SK-N-SH (cell line): ENCODE measurements around the gene WNT2. TPM values are rescaled to one million over a fixed set of nuclear protein-coding genes. Genes with fewer than 3 reads are reported as not detected.

Experiments used
- CTCF ChIA-PET: fragments of 300-600, 350-600 bp; formaldehyde crosslinking; extraction: SDS; loops from one replicate; lab custom pipeline; 2021; lab: Yijun Ruan, JAX
- POLR2A ChIA-PET: fragments of 350-600 bp; sonication (Branson Sonifier 250); formaldehyde crosslinking; extraction: SDS; loops from one replicate; lab custom pipeline; 2020; ENCODE audit warnings: antibody characterized with exemption, inconsistent platforms; lab: Yijun Ruan, JAX
- DNase-seq: peaks from one replicate; pipeline ENCODE4 v3.0.0; 2012
- H2AFZ ChIP-seq: fragments of 200-600 bp; sonication (generic); 2 replicates; pipeline ENCODE4 v1.8.1; 2016; ENCODE audit warnings: antibody characterized with exemption, mild to moderate bottlenecking, low read depth
- H3F3A ChIP-seq: fragments of 200-600 bp; sonication (generic); replicated peaks from 2 replicates; pipeline ENCODE3; 2016; ENCODE audit warnings: antibody characterized with exemption, mild to moderate bottlenecking; ENCODE audit not compliant: insufficient read depth
- H3K27ac ChIP-seq, 2 experiments: fragments of 200-500 bp in 1 of 2; fragments of 200-600 bp in 1 of 2; sonication (Bioruptor generic) in 1 of 2; sonication (generic), shearing (Covaris generic) in 1 of 2; 2 replicates each; pipeline versions ENCODE4 v1.5.1 to v1.6.1; 2014 to 2016; ENCODE audit warnings: low read depth in 2 of 2, inconsistent platforms in 1 of 2, low read length in 1 of 2, mild to moderate bottlenecking in 1 of 2, mixed read lengths in 1 of 2
- H3K27me3 ChIP-seq: fragments of 200-600 bp; sonication (generic), shearing (Covaris generic); 2 replicates; pipeline ENCODE4 v1.6.1; 2016; ENCODE audit warnings: mixed run types; ENCODE audit not compliant: insufficient read depth
- H3K36me3 ChIP-seq, 2 experiments: fragments of 200-500 bp in 1 of 2; fragments of 200-600 bp in 1 of 2; sonication (Bioruptor generic) in 1 of 2; sonication (generic) in 1 of 2; replicated peaks in 1 of 2; 2 replicates each; pipeline versions ENCODE3 to v1.5.1; 2014 to 2016; ENCODE audit warnings: low read length in 1 of 2, mild to moderate bottlenecking in 1 of 2; ENCODE audit not compliant: insufficient read depth in 2 of 2, control insufficient read depth in 1 of 2
- H3K4me1 ChIP-seq, 2 experiments: fragments of 200-500 bp in 1 of 2; fragments of 200-600 bp in 1 of 2; sonication (Bioruptor generic) in 1 of 2; sonication (generic), shearing (Covaris generic) in 1 of 2; 2 replicates each; pipeline versions ENCODE4 v1.5.1 to v1.6.1; 2014 to 2016; ENCODE audit warnings: low read depth in 1 of 2, low read length in 1 of 2, mixed run types in 1 of 2; ENCODE audit not compliant: insufficient read depth in 2 of 2, control insufficient read depth in 1 of 2
- H3K4me2 ChIP-seq: fragments of 200-600 bp; sonication (generic), shearing (Covaris generic); 2 replicates; pipeline ENCODE4 v1.6.1; 2017; ENCODE audit warnings: mixed run types
- H3K4me3 ChIP-seq, 2 experiments: fragments of 200-500 bp in 1 of 2; fragments of 200-600 bp in 1 of 2; sonication (Bioruptor generic) in 1 of 2; sonication (generic), shearing (Covaris generic) in 1 of 2; 2 replicates each; pipeline versions ENCODE4 v1.5.1 to v1.8.1; 2014 to 2016; ENCODE audit warnings: low read depth in 2 of 2, inconsistent platforms in 1 of 2, low read length in 1 of 2, mild to moderate bottlenecking in 1 of 2, mixed read lengths in 1 of 2, moderate library complexity in 1 of 2
- H3K79me2 ChIP-seq: fragments of 200-600 bp; sonication (generic); 2 replicates; pipeline ENCODE4 v1.8.1; 2017; ENCODE audit warnings: mild to moderate bottlenecking; ENCODE audit not compliant: insufficient read depth
- H3K9ac ChIP-seq: fragments of 200-600 bp; sonication (generic); 2 replicates; pipeline ENCODE4 v1.6.1; 2017; ENCODE audit warnings: mixed run types
- H3K9me2 ChIP-seq: fragments of 200-600 bp; sonication (generic); 2 replicates; pipeline ENCODE4 v1.6.1; 2017; ENCODE audit warnings: mixed run types
- H3K9me3 ChIP-seq: fragments of 200-600 bp; sonication (generic); 2 replicates; pipeline ENCODE4 v1.6.1; 2017; ENCODE audit warnings: mixed run types, mild to moderate bottlenecking, moderate library complexity
- H4K20me1 ChIP-seq: fragments of 200-600 bp; sonication (generic); 2 replicates; pipeline ENCODE4 v1.6.1; 2017; ENCODE audit warnings: mild to moderate bottlenecking, mixed run types; ENCODE audit not compliant: insufficient read depth
- ELF1 ChIP-seq: IDR thresholded peaks from 2 replicates; pipeline ENCODE4 v1.4.0; 2012
- FOXJ3 ChIP-seq: sonication (generic); formaldehyde crosslinking; IDR thresholded peaks from 2 replicates; pipeline ENCODE4 v1.5.1; 2020; ENCODE audit warnings: mild to moderate bottlenecking, missing genetic modification reagents
- MEF2A ChIP-seq: IDR thresholded peaks from 2 replicates; pipeline ENCODE4 v1.4.0; 2012; ENCODE audit warnings: low read depth, borderline replicate concordance
- NFIC ChIP-seq: IDR thresholded peaks from 2 replicates; pipeline ENCODE4 v1.4.0; 2012; ENCODE audit warnings: borderline replicate concordance
- NRF1 ChIP-seq: IDR thresholded peaks from 2 replicates; pipeline ENCODE4 v1.6.1; 2012; ENCODE audit warnings: low read depth, mild to moderate bottlenecking, low read length
- RCOR1 ChIP-seq: fragments of 150-350 bp; IDR thresholded peaks from 2 replicates; pipeline ENCODE4 v1.6.1; 2017; ENCODE audit warnings: antibody characterized with exemption, low read length
- SIN3A ChIP-seq: IDR thresholded peaks from 2 replicates; pipeline ENCODE4 v1.6.1; 2012; ENCODE audit warnings: low read depth, mild to moderate bottlenecking, low read length, moderate library complexity, borderline replicate concordance
- TAF1 ChIP-seq: IDR thresholded peaks from 2 replicates; pipeline ENCODE4 v1.6.1; 2012; ENCODE audit warnings: low read depth, mild to moderate bottlenecking, low read length, moderate library complexity, borderline replicate concordance
- TCF12 ChIP-seq: IDR thresholded peaks from 2 replicates; pipeline ENCODE4 v1.4.0; 2012
- TEAD4 ChIP-seq: IDR thresholded peaks from 2 replicates; pipeline ENCODE4 v1.4.0; 2012; ENCODE audit warnings: mild to moderate bottlenecking, borderline replicate concordance; ENCODE audit not compliant: insufficient read depth
- WGBS: methylation state at CpG from one replicate; pipeline ENCODE4 v1.1.6; 2017; ENCODE audit warnings: low lambda C conversion rate; 5-methylcytosine and 5-hydroxymethylcytosine counted together
- polyA plus RNA-seq, 3 experiments: library from polyadenylated mRNA; depleted of rRNA; stranded (reverse); fragments of >200 nt; gene quantifications; 2 replicates each; pipeline ENCODE4 v1.2.3, GENCODE V29; 2012
- small RNA-seq, 7 experiments: library from RNA; depleted of rRNA; stranded (forward); fragments of <200 nt; gene quantifications; one replicate each; pipeline ENCODE3, GENCODE V24; 2012
- TF ChIP-seq, protein P1 (sequence below): IDR thresholded peaks from 2 replicates; pipeline ENCODE4 v1.4.0; 2012; ENCODE audit warnings: low read depth
- TF ChIP-seq, protein P2 (sequence below): IDR thresholded peaks from 2 replicates; pipeline ENCODE4 v1.6.1; 2012; ENCODE audit warnings: mild to moderate bottlenecking, low read depth, low read length, moderate library complexity

The WNT2 gene
- polyA plus RNA-seq, 1 of the 3 experiments (the other 2 are of a cell fraction), result not detected

DNA sequence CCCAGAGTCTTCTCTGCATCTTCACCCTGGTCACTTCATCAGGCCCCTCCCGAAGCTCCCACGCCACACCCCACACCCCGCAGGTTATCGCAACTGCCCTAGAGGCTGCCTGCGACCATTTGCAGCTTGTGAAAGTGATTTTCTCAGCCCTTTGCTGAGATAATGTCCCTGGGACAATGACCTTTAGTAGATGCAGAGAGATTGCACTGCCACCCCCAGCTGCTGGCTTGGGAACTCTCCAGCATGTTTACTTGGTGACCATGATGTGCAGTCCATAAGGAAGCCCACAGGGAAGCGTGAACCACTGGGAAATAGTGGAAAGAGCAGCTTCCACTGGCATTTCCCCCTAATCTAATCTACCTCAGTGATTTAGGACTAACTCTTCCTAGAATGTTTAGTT lies 97.3 kb downstream of the WNT2 start:
- TF ChIP-seq TAF1, result no peak
- no peak for TF ChIP-seq ELF1
- no peak for TF ChIP-seq FOXJ3 (CRISPR knock-in tag)
- TF ChIP-seq NRF1, result no peak
- no peak for TF ChIP-seq RCOR1
- TF ChIP-seq, protein P1, sequence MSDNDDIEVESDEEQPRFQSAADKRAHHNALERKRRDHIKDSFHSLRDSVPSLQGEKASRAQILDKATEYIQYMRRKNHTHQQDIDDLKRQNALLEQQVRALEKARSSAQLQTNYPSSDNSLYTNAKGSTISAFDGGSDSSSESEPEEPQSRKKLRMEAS, result no peak
- TF ChIP-seq MEF2A, result no peak
- TF ChIP-seq TEAD4, result no peak
- TF ChIP-seq, protein P2, sequence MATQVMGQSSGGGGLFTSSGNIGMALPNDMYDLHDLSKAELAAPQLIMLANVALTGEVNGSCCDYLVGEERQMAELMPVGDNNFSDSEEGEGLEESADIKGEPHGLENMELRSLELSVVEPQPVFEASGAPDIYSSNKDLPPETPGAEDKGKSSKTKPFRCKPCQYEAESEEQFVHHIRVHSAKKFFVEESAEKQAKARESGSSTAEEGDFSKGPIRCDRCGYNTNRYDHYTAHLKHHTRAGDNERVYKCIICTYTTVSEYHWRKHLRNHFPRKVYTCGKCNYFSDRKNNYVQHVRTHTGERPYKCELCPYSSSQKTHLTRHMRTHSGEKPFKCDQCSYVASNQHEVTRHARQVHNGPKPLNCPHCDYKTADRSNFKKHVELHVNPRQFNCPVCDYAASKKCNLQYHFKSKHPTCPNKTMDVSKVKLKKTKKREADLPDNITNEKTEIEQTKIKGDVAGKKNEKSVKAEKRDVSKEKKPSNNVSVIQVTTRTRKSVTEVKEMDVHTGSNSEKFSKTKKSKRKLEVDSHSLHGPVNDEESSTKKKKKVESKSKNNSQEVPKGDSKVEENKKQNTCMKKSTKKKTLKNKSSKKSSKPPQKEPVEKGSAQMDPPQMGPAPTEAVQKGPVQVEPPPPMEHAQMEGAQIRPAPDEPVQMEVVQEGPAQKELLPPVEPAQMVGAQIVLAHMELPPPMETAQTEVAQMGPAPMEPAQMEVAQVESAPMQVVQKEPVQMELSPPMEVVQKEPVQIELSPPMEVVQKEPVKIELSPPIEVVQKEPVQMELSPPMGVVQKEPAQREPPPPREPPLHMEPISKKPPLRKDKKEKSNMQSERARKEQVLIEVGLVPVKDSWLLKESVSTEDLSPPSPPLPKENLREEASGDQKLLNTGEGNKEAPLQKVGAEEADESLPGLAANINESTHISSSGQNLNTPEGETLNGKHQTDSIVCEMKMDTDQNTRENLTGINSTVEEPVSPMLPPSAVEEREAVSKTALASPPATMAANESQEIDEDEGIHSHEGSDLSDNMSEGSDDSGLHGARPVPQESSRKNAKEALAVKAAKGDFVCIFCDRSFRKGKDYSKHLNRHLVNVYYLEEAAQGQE, result no peak
- no peak for TF ChIP-seq TCF12
- TF ChIP-seq NFIC, result no peak
- TF ChIP-seq SIN3A, result no peak
- Histone ChIP-seq H3K4me1 (no peaks in the 10 kb centered on the region; a peak in 1 of 4 replicates), H3K9ac (no peak overlapping the region), H2AFZ (no peak overlapping the region), H3K4me2 (no peak overlapping the region), H3K27ac (no peak overlapping the region), H4K20me1 (no peaks in the 10 kb centered on the region), H3K36me3 (peaks cover 0 to 40% of the 10 kb centered on the region in 2 experiments), H3K27me3 (no peaks in the 10 kb centered on the region), H3K79me2 (no peaks in the 10 kb centered on the region), H3F3A (peaks cover 2% of the 10 kb centered on the region), H3K9me2 (no peaks in the 10 kb centered on the region), H3K9me3 (no peaks in the 10 kb centered on the region), H3K4me3 (no peak overlapping the region)
- DNase-seq, result no peak
- 92% methylated on average over 6 of the region's 6 CpGs for WGBS
- ChIA-PET POLR2A (no interaction called here), CTCF (interaction anchor here (1.2 to 5.4 kb wide), 2 partner anchors 10 to 12 kb away, joined by 3 to 29 read pairs; no protein-coding TSS in a partner anchor)

Small RNA genes lying within 50 kb of the gene (small RNA-seq; reads per million reads assigned to genes)
- 0 reads per million in 7 experiments for gene MTCYBP6

Other genes starting within 250 kb of the WNT2 start
- not detected in 2 replicates for gene ASZ1, start 104.4 kb upstream of the WNT2 start, polyA plus RNA-seq (2012; rRNA removed)
- not detected in 2 replicates for gene CFTR, start 157.0 kb upstream of the WNT2 start, polyA plus RNA-seq (2012; rRNA removed)